Glomerular endothelial cell (primary cell): ENCODE data around the gene TMEM174. TPM values are rescaled to one million over a fixed set of nuclear protein-coding genes. Genes with fewer than 3 reads are reported as not detected.
"Not testable (repeated sequence)": the region's sequence is repeated elsewhere in the genome, so short reads cannot be mapped to it uniquely, and the experiment has no call there.

Experiments used
- DNase-seq: peaks from one replicate; pipeline ENCODE4 v3.0.0-alpha.2; 2011; ENCODE audit warnings: low read depth, low spot score; ENCODE audit errors: extremely low read depth
- total RNA-seq: library from RNA; depleted of rRNA; stranded (reverse); fragments of >200 nt; gene quantifications from 2 replicates; pipeline ENCODE4 v1.2.3, GENCODE V29; 2015

Gene TMEM174
- total RNA-seq, 1 donor from 2014 or later: not detected

DNA sequence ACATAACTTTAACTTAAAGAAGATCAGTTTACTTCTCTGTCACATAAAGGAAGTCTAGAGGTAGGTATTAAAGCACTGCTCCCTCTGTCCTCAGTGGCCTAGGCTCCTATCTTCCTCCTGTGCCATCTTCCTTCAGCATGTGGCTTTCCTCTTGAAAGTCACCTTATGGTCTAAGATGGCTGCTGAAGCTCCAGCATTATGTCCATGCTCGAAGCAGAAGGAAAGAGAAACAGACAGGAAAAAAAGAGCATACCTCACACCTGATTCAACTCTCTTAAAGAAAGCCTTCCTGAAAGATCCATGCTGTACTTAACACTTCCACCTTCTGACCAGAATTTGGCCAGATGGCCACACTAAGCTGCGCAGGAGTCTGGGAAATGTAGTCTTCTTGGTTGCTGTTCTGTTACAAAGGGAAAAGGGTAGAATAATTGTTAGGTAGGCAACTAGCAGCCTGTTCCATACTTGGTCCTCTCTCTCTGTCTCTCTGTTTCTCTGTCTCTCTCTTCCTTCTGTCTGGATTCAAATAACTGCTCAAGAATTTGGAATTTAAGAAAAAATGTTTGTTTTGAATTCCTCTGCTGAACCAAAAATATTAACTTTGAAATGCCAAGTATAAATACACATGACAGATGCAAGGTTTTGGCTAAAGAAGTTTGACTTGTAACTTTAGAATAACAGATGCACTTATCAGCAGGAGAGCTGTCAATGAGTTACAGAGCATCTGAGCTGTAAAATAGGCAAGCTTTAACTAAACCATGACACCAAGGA is 16.0 kb downstream of the TMEM174 start:
- DNase-seq: no peak

DNA sequence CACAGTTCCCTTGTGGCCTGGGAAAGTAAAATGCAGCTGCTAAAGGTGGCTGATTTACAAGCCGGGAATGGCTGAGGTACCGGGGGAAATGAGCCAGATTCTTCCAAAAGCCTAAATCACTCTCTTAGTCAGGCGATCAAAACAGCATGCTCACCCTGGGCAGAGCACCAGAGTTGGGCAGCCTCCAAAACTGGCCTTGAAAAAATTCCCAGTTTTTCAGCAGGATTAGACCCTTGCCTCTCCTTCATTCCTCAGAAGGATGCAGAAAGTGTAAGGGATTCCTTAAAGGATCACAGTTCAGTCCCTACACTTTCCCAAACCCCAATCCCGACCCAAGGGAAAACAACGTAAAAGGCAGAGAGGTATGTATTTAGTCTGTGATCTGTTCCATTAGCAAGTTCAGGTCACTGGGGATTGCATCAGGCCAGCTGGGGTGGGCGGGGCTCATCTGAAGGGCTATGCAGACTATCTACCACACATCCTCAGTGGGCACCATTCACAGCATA is 16.9 kb downstream of the TMEM174 start:
- no peak for DNase-seq

GRCh38 chr5:73192370-73192769 is 19.4 kb downstream of the TMEM174 start:
- no peak for DNase-seq

DNA sequence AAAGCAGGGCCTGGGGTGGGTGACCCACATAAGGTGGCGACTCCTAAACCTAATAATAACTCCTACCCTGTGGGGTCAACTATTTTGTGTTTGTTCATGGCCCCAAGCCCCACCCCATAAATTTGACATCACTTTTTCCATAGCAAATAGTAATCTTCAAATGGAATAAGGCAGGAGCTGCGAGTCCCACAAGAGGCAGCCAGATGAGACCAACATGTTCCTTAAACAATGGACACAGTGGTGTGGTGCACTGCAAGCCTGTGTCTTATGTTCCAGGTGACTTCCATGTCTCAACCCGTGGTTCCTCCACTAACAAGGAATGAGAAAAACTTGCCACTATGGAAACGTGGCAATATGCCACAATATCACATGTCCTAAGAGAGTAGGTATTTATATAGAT is 20.6 kb downstream of the TMEM174 start:
- DNase-seq: no peak

DNA sequence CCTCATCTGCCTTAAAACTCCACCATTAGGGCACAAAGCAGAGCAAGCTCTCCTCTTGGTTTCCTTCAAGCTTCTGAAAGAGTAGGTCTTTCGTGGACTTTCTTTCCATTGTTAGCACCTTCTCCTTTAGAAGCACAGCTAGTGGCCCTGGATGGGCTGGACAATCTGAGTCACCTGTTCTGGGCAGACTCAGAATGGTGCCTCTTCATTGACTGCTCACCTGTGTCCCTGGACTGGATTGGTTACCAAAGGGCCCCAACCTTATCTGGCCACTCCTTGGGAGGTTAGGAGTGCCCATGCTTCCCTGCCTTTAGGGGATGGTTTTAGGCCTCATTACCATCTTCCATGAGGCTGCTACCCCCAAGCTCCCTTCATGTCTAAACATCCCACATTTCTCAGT is 23.2 kb downstream of the TMEM174 start:
- no peak for DNase-seq

DNA sequence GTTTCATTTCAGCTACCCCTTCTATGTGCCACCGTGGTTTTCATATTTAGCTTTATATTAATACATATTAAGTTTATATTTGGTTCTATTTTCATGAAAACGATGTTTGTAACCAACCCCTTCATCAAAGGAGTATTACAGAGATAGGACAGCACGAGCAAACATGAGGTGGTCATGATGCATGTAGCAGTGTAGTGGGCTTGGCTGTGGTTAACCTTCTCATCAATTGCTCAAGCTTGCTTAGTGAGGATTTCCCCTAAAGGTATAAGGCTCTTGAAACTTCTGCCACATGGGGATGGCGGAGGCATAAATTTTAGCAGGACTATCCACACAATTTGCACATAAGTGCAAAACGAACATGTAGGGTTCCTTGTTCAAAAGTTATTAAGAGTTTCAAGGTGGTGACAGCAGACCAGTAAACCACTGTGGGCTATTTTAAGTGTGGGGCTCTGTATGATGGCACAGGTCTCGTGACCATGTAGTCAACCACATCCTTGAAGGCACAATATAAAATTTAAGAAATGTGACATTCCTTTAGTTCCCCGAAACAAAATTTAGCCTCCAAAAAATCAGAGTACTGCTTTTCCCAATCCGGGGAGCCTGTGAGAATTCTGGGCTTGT is 24.8 kb downstream of the TMEM174 start:
- DNase-seq: no peak

GRCh38 chr5:73198833-73199592 is 26.0 kb downstream of the TMEM174 start:
- DNase-seq: no peak

GRCh38 chr5:73199671-73200070 is 26.7 kb downstream of the TMEM174 start:
- no peak for DNase-seq

DNA sequence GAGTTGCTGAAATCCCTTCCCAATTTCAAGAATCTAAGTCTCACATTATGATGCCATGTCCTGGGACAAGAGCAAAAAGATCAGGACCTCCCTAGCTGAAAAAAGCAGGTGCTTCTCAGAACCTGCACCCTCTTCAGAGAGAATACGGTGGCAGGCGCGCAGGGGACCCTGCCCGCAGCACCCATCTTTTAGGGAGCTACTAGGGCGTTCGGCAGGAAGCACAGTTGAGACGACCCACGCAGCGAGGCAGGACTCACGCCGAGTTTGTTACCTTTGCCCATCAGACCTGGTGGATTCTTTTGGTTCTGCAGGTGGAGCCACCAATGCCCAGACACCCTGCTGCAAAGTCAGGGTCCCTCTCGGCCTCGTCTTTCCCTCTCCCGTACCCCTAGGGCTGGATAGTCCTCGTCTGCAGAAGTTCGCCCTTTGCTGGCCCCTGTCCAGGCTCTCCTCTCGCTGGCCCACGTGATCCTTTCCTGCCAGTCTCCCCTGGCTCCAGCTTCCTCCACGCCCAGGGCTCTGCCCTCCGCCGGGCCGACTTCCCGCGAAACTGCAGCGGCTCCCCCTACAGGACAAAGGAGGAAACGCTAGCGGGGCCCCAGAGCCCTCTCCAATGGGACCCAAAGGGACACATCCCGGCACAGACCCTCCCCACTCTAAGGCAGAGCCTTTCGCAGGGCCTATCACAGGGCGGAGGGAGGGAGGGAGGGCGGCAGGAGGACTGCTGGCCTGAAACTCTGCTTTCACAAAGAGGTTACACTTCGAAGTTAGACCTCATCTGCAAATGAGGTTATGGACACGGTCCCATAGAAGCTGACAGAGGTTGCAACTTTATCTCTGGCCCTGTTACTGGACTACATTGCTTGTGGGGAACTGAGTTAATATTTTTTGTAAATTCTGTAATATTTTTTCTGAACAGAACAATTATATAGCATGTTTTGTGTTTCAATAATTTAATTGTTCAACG is 28.8 kb downstream of the TMEM174 start:
- peak; percentile 23 for DNase-seq

GRCh38 chr5:73204332-73204731 is 31.3 kb downstream of the TMEM174 start:
- DNase-seq: no peak

DNA sequence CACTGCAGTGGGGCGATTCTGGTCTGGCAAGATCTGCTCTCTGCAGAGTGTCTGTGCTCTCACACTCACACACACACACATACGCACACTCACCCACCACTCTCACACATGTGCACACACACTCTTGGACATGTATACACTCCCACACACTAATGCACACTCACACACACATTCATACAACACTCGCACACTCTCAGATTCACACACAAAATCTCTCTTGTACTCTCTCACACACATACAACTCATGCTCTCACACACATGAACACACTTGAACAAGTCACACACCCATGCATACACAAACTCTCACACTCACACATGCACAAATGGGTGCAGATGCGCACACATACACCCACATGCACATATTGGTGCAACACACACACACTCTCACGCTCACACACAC is 31.7 kb downstream of the TMEM174 start:
- DNase-seq: no peak

- no peak for DNase-seq
Observed at GRCh38 chr5:73205305-73205704, 32.3 kb downstream of the TMEM174 start.

- not testable (repeated sequence) for DNase-seq
Observed at GRCh38 chr5:73207239-73207638, 34.2 kb downstream of the TMEM174 start.

GRCh38 chr5:73209075-73209474 is 36.1 kb downstream of the TMEM174 start:
- not testable (repeated sequence) for DNase-seq

DNA sequence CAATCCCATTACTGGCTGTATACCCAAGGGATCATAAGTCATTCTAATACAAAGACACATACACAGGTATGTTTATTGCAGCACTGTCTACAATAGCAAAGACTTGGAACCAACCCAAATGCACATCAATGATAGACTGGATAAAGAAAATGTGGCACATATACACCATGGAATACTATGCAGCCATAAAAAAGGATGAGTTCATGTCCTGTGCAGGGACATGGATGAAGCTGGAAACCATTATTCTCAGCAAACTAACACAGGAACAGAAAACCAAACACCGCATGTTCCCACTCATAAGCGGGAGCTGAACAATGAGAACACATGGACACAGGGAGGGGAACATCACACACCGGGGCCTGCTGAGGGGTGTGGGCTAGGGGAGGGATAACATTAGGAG is 39.7 kb downstream of the TMEM174 start:
- not testable (repeated sequence) for DNase-seq

GRCh38 chr5:73213566-73213998 is 40.6 kb downstream of the TMEM174 start:
- DNase-seq: no peak

DNA sequence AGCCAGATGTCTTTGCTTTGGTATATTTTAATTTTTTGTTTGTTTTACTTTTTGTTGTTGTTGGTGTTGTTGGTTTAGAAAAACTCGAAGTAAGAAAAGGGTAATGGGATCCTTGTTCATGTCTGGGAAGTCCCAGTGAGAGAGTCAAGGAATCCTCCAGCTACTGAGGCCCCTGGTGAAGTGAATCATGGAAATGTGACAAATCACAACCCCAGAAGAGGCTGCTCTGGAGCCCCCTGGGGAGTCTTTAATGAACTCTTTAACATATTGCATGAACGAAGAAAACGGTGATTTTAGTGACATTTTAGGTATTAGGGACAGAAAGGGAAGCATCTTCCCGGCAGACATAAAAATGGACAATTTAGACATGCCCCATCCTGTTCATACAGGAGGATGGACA is 41.3 kb downstream of the TMEM174 start:
- DNase-seq: no peak

DNA sequence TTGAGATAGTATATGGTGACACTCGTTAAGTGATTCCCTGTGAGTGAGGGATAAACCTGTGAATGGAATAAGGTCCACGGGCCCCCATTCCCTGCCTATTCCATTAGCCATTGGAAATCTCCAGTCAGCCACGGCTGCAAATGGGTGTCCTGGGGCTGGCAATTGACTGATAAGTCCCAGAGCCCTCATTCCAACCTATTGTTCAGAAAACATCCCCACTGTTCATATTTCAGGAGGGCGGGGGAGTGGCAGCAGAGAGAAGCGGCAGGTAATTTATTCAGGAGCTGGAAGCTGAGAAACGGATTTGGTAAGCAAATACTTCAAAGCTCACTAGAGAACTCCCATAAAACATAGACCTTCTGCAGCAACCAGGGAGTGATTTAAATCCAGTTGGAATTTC is 42.0 kb downstream of the TMEM174 start:
- DNase-seq: no peak

GRCh38 chr5:73215531-73215890 is 42.5 kb downstream of the TMEM174 start:
- no peak for DNase-seq

DNA sequence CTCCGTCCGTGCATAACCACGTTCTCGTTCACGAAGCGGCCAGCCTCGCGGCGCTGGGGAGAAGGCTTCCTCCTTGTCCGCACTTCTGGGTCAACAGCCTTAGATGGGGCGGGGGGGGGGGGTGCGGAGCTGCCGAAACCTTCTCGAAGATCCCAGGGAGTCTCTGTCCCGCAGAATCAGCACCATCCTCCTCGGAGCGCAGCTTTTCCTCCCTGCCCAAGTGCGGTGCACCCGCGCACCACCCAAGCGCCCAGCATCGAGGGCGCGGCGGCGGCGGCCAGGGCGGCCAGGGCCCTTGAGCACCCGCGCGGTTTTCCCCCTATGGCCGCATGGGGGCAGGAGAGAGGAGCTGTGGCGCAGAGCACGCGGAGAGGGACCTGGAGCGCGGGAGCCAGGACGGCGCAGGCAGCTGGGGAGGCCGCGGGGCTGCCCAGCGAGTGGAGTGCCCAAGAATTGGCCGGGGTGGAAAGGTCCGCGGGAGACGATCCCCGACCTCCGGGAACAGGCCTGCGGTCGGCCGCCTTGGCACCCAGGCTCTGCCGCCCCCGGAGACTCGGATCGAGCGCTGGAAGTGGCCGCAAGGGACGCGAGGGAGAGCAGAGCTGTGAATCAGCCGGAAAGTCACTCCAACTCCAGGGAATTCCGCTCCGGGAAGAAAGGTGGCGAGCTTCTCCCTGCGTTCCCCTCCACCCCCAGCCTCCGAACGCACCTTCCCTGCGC is 43.1 kb downstream of the TMEM174 start:
- DNase-seq: no peak
